B cell (primary cell): ENCODE measurements around the gene SMC1B.

Source experiments
- EZH2 ChIP-seq: IDR thresholded peaks from 2 replicates; pipeline ENCODE4 v1.6.1; 2012; ENCODE audit warnings: borderline replicate concordance, low read depth, mild to moderate bottlenecking, moderate library complexity, low read length; ENCODE audit not compliant: insufficient read depth, poor library complexity, severe bottlenecking
- TF ChIP-seq, protein P1 (sequence below): fragments of 200-600 bp; IDR thresholded peaks from one replicate; pipeline ENCODE4 v1.8.0; 2022; ENCODE audit warnings: antibody characterized with exemption, mild to moderate bottlenecking

DNA sequence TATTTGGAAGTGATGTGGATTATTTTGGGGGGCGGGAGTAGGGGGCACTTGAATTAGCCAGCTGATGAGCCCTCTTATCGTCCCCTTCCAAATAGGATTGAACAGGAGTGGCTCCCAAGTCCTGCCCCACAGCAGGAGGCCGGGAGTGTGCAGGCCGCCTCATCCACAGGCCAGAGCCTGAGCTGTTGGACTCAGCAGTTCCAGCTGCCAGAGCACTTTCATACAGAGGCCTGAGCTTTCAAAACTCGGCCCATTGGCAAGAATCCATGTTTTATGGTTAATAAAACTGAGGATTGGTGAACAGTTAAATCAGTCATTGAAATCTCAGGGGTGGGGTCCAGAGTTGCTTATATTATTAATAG, 94.1 kb downstream of the SMC1B start:
- TF ChIP-seq, protein P1, sequence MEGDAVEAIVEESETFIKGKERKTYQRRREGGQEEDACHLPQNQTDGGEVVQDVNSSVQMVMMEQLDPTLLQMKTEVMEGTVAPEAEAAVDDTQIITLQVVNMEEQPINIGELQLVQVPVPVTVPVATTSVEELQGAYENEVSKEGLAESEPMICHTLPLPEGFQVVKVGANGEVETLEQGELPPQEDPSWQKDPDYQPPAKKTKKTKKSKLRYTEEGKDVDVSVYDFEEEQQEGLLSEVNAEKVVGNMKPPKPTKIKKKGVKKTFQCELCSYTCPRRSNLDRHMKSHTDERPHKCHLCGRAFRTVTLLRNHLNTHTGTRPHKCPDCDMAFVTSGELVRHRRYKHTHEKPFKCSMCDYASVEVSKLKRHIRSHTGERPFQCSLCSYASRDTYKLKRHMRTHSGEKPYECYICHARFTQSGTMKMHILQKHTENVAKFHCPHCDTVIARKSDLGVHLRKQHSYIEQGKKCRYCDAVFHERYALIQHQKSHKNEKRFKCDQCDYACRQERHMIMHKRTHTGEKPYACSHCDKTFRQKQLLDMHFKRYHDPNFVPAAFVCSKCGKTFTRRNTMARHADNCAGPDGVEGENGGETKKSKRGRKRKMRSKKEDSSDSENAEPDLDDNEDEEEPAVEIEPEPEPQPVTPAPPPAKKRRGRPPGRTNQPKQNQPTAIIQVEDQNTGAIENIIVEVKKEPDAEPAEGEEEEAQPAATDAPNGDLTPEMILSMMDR, result no peak
- TF ChIP-seq EZH2, result no peak
